Measurements from ENCODE around the gene ATP4B.

ATP4B gene

GRCh38 chr13:113666951-113667701 lies 9.1 kb upstream of the ATP4B start, which contains the start of gene GRK1:
Gene GRK1, plus strand, starts transcription at chr13:113667219. Its CDS starts 168 bp downstream, at chr13:113667387.
- Histone ChIP-seq H3K4ac (ENCODE audit: low read depth, low read length) (no peak within 1 kb of the TSS), H3K9ac (ENCODE audit: low read length) (no peak within 1 kb of the TSS), H3K4me2 (ENCODE audit: low read length) (no peak within 1 kb of the TSS), H2BK120ac (ENCODE audit: insufficient read depth, low read length, poor library complexity) (no peak within 1 kb of the TSS), H3K23ac (ENCODE audit: low read length) (no peak within 1 kb of the TSS), H2AFZ (ENCODE audit: insufficient read depth, low read length, poor library complexity) (no peak within 1 kb of the TSS), H3K36me3 (ENCODE audit: control insufficient read depth in 1 of 2, insufficient read depth in 2 of 2, low read length in 2 of 2) (no peaks in the 10 kb centered on the region), H4K12ac (ENCODE audit: low read depth, low read length) (no peak within 1 kb of the TSS), H2AK5ac (ENCODE audit: low read length) (no peak within 1 kb of the TSS), H3K27me3 (ENCODE audit: insufficient read depth, low read length) (no peaks in the 10 kb centered on the region), H3K79me2 (ENCODE audit: control insufficient read depth, insufficient read depth, low read length, poor library complexity) (no peaks in the 10 kb centered on the region), H3K4me1 (ENCODE audit: control insufficient read depth in 1 of 2, insufficient read depth in 2 of 2, low read length in 2 of 2) (no peaks in the 10 kb centered on the region), H4K91ac (ENCODE audit: low read depth, low read length) (no peak within 1 kb of the TSS), H3K79me1 (ENCODE audit: low read length) (no peaks in the 10 kb centered on the region), H2BK12ac (ENCODE audit: low read length) (no peak within 1 kb of the TSS), H3K18ac (ENCODE audit: low read length) (no peak within 1 kb of the TSS), H3K4me3 (ENCODE audit: low read depth, low read length) (no peak within 1 kb of the TSS), H3K27ac (ENCODE audit: low read depth, low read length) (no peak within 1 kb of the TSS), H4K8ac (ENCODE audit: low read depth, low read length) (no peak within 1 kb of the TSS), H2BK5ac (ENCODE audit: low read depth, low read length, poor library complexity) (no peak within 1 kb of the TSS), H3K9me3 (ENCODE audit: insufficient read depth, low read depth, low read length) (peaks cover 5% of the 10 kb centered on the region), H3K14ac (ENCODE audit: low read length) (no peak within 1 kb of the TSS)
- DNase-seq, result no peak
- WGBS (ENCODE audit: extremely low coverage, insufficient coverage, insufficient read length), result no CpG with 5 or more reads among the region's 32 CpGs

GRCh38 chr13:113666329-113666670 lies 8.3 kb upstream of the ATP4B start:
- Histone ChIP-seq H3K9ac (ENCODE audit: low read length) (no peak overlapping the region), H3K27ac (ENCODE audit: low read depth, low read length) (no peak overlapping the region), H3K79me1 (ENCODE audit: low read length) (no peaks in the 10 kb centered on the region), H3K14ac (ENCODE audit: low read length) (no peak overlapping the region), H3K79me2 (ENCODE audit: control insufficient read depth, insufficient read depth, low read length, poor library complexity) (no peaks in the 10 kb centered on the region), H2BK5ac (ENCODE audit: low read depth, low read length, poor library complexity) (no peak overlapping the region), H3K18ac (ENCODE audit: low read length) (no peak overlapping the region), H3K9me3 (ENCODE audit: insufficient read depth, low read depth, low read length) (peaks cover 3% of the 10 kb centered on the region), H3K4me2 (ENCODE audit: low read length) (no peak overlapping the region), H3K36me3 (ENCODE audit: control insufficient read depth in 1 of 2, insufficient read depth in 2 of 2, low read length in 2 of 2) (no peaks in the 10 kb centered on the region), H3K4me1 (ENCODE audit: control insufficient read depth in 1 of 2, insufficient read depth in 2 of 2, low read length in 2 of 2) (no peaks in the 10 kb centered on the region), H4K8ac (ENCODE audit: low read depth, low read length) (no peak overlapping the region), H2BK120ac (ENCODE audit: insufficient read depth, low read length, poor library complexity) (no peak overlapping the region), H2AFZ (ENCODE audit: insufficient read depth, low read length, poor library complexity) (no peak overlapping the region), H3K4ac (ENCODE audit: low read depth, low read length) (no peak overlapping the region), H3K4me3 (ENCODE audit: low read depth, low read length) (no peak overlapping the region), H2BK12ac (ENCODE audit: low read length) (no peak overlapping the region), H3K23ac (ENCODE audit: low read length) (no peak overlapping the region), H4K12ac (ENCODE audit: low read depth, low read length) (no peak overlapping the region), H3K27me3 (ENCODE audit: insufficient read depth, low read length) (no peaks in the 10 kb centered on the region), H4K91ac (ENCODE audit: low read depth, low read length) (no peak overlapping the region), H2AK5ac (ENCODE audit: low read length) (no peak overlapping the region)
- no peak for DNase-seq
- WGBS (ENCODE audit: extremely low coverage, insufficient coverage, insufficient read length), result no CpG with 5 or more reads among the region's 2 CpGs

GRCh38 chr13:113665597-113666328 lies 7.8 kb upstream of the ATP4B start:
- H4K91ac ChIP-seq (ENCODE audit: low read depth, low read length), result no peak overlapping the region
- no CpG with 5 or more reads among the region's 3 CpGs for WGBS (ENCODE audit: extremely low coverage, insufficient coverage, insufficient read length)
- no peak overlapping the region for H4K12ac ChIP-seq (ENCODE audit: low read depth, low read length)
- H3K23ac ChIP-seq (ENCODE audit: low read length), result no peak overlapping the region
- peak overlapping the region; percentile 34 for H3K4me3 ChIP-seq (ENCODE audit: low read depth, low read length)
- H2AFZ ChIP-seq (ENCODE audit: insufficient read depth, low read length, poor library complexity), result no peak overlapping the region
- no peak overlapping the region for H3K14ac ChIP-seq (ENCODE audit: low read length)
- no peak overlapping the region for H2BK12ac ChIP-seq (ENCODE audit: low read length)
- H3K4me1 ChIP-seq (ENCODE audit: control insufficient read depth in 1 of 2, insufficient read depth in 2 of 2, low read length in 2 of 2), result no peaks in the 10 kb centered on the region
- H2BK120ac ChIP-seq (ENCODE audit: insufficient read depth, low read length, poor library complexity), result no peak overlapping the region
- H3K36me3 ChIP-seq (ENCODE audit: control insufficient read depth in 1 of 2, insufficient read depth in 2 of 2, low read length in 2 of 2), result no peaks in the 10 kb centered on the region
- no peak overlapping the region for H2BK5ac ChIP-seq (ENCODE audit: low read depth, low read length, poor library complexity)
- no peak overlapping the region for H3K4me2 ChIP-seq (ENCODE audit: low read length)
- H3K27ac ChIP-seq (ENCODE audit: low read depth, low read length), result no peak overlapping the region
- DNase-seq, result no peak
- no peak overlapping the region for H3K9ac ChIP-seq (ENCODE audit: low read length)
- no peaks in the 10 kb centered on the region for H3K79me2 ChIP-seq (ENCODE audit: control insufficient read depth, insufficient read depth, low read length, poor library complexity)
- H3K4ac ChIP-seq (ENCODE audit: low read depth, low read length), result no peak overlapping the region
- H3K79me1 ChIP-seq (ENCODE audit: low read length), result no peaks in the 10 kb centered on the region
- peaks cover 3% of the 10 kb centered on the region for H3K9me3 ChIP-seq (ENCODE audit: insufficient read depth, low read depth, low read length)
- H4K8ac ChIP-seq (ENCODE audit: low read depth, low read length), result no peak overlapping the region
- no peak overlapping the region for H3K18ac ChIP-seq (ENCODE audit: low read length)
- no peaks in the 10 kb centered on the region for H3K27me3 ChIP-seq (ENCODE audit: insufficient read depth, low read length)
- no peak overlapping the region for H2AK5ac ChIP-seq (ENCODE audit: low read length)

GRCh38 chr13:113664751-113665596 lies 7.0 kb upstream of the ATP4B start:
- Histone ChIP-seq H2AK5ac (ENCODE audit: low read length) (no peak overlapping the region), H3K4ac (ENCODE audit: low read depth, low read length) (no peak overlapping the region), H2BK120ac (ENCODE audit: insufficient read depth, low read length, poor library complexity) (no peak overlapping the region), H3K14ac (ENCODE audit: low read length) (no peak overlapping the region), H2BK12ac (ENCODE audit: low read length) (no peak overlapping the region), H4K91ac (ENCODE audit: low read depth, low read length) (no peak overlapping the region), H3K23ac (ENCODE audit: low read length) (no peak overlapping the region), H3K27me3 (ENCODE audit: insufficient read depth, low read length) (no peaks in the 10 kb centered on the region), H3K79me2 (ENCODE audit: control insufficient read depth, insufficient read depth, low read length, poor library complexity) (no peaks in the 10 kb centered on the region), H4K8ac (ENCODE audit: low read depth, low read length) (no peak overlapping the region), H3K9me3 (ENCODE audit: insufficient read depth, low read depth, low read length) (peaks cover 3% of the 10 kb centered on the region), H3K4me1 (ENCODE audit: control insufficient read depth in 1 of 2, insufficient read depth in 2 of 2, low read length in 2 of 2) (no peaks in the 10 kb centered on the region), H3K18ac (ENCODE audit: low read length) (no peak overlapping the region), H3K79me1 (ENCODE audit: low read length) (no peaks in the 10 kb centered on the region), H3K4me2 (ENCODE audit: low read length) (no peak overlapping the region), H3K27ac (ENCODE audit: low read depth, low read length) (no peak overlapping the region), H4K12ac (ENCODE audit: low read depth, low read length) (no peak overlapping the region), H2AFZ (ENCODE audit: insufficient read depth, low read length, poor library complexity) (no peak overlapping the region), H3K4me3 (ENCODE audit: low read depth, low read length) (no peak overlapping the region), H3K36me3 (ENCODE audit: control insufficient read depth in 1 of 2, insufficient read depth in 2 of 2, low read length in 2 of 2) (no peaks in the 10 kb centered on the region), H2BK5ac (ENCODE audit: low read depth, low read length, poor library complexity) (no peak overlapping the region), H3K9ac (ENCODE audit: low read length) (no peak overlapping the region)
- WGBS (ENCODE audit: extremely low coverage, insufficient coverage, insufficient read length), result no CpG with 5 or more reads among the region's 21 CpGs
- no peak for DNase-seq
